CD14-positive monocyte (primary cell): Measurements from ENCODE around the gene PRUNE1. TPM values are rescaled to one million over a fixed set of nuclear protein-coding genes. Genes with fewer than 3 reads are reported as not detected.
A peak's percentile ranks its signal among the peaks of the same experiment; 100 is the strongest.

Experiments used
- DNase-seq, 3 donors: peaks; one replicate each; pipeline ENCODE4 v3.0.0-alpha.2; 2011 to 2022
- H2AFZ ChIP-seq: 2 replicates; pipeline ENCODE4 v1.6.0; 2012; ENCODE audit warnings: mild to moderate bottlenecking, low read depth, low read length, inconsistent platforms; ENCODE audit not compliant: insufficient read depth, poor library complexity, severe bottlenecking
- H3K27ac ChIP-seq, 2 donors: 1 replicate in 1 of 2; 2 replicates in 1 of 2; pipeline ENCODE4 v1.5.1; 2012 to 2013; ENCODE audit warnings: low read length in 2 of 2, control low read depth in 1 of 2, inconsistent platforms in 1 of 2, low read depth in 1 of 2, mild to moderate bottlenecking in 1 of 2
- H3K27me3 ChIP-seq, 2 donors: one replicate each; pipeline versions ENCODE4 v1.6.0 to v1.6.1; 2011 to 2013; ENCODE audit warnings: low read length in 2 of 2; ENCODE audit not compliant: control insufficient read depth in 2 of 2, insufficient read depth in 2 of 2
- H3K36me3 ChIP-seq, 2 donors: replicated peaks in 1 of 2; 1 replicate in 1 of 2; 2 replicates in 1 of 2; pipeline versions ENCODE4 v1.5.1 to v1.6.1; 2012 to 2013; ENCODE audit warnings: low read length in 2 of 2, control low read depth in 1 of 2, inconsistent platforms in 1 of 2, mild to moderate bottlenecking in 1 of 2; ENCODE audit not compliant: insufficient read depth in 2 of 2, control insufficient read depth in 1 of 2
- H3K4me1 ChIP-seq, 2 donors: 1 replicate in 1 of 2; 2 replicates in 1 of 2; pipeline versions ENCODE4 v1.5.1 to v1.6.1; 2012 to 2013; ENCODE audit warnings: low read length in 2 of 2, control low read depth in 1 of 2, inconsistent platforms in 1 of 2, mild to moderate bottlenecking in 1 of 2, moderate library complexity in 1 of 2; ENCODE audit not compliant: insufficient read depth in 2 of 2, control insufficient read depth in 1 of 2
- H3K4me2 ChIP-seq: replicated peaks from 2 replicates; pipeline ENCODE3; 2012; ENCODE audit warnings: low read length, moderate library complexity, mild to moderate bottlenecking; ENCODE audit not compliant: poor library complexity, severe bottlenecking; ENCODE audit errors: extremely low read depth
- H3K4me3 ChIP-seq, 3 experiments: fragments of 200-600 bp in 1 of 3; sonication (generic) in 1 of 3; replicated peaks in 1 of 3; 1 replicate in 2 of 3; 2 replicates in 1 of 3; pipeline ENCODE4 v1.5.1; 2011 to 2013; ENCODE audit warnings: low read length in 3 of 3, mild to moderate bottlenecking in 3 of 3, control low read depth in 2 of 3, low read depth in 2 of 3, inconsistent platforms in 1 of 3, moderate library complexity in 1 of 3
- H3K79me2 ChIP-seq: 2 replicates; pipeline ENCODE4 v1.6.0; 2012; ENCODE audit warnings: mild to moderate bottlenecking, control low read depth, inconsistent platforms, low read length, moderate library complexity; ENCODE audit not compliant: insufficient read depth
- H3K9ac ChIP-seq: 2 replicates; pipeline ENCODE4 v1.6.0; 2017; ENCODE audit warnings: low read length, mild to moderate bottlenecking; ENCODE audit not compliant: insufficient read depth, poor library complexity, severe bottlenecking
- H3K9me3 ChIP-seq, 2 donors: replicated peaks in 1 of 2; 1 replicate in 1 of 2; 2 replicates in 1 of 2; pipeline versions ENCODE4 v1.5.1 to v1.6.1; 2012 to 2013; ENCODE audit warnings: low read length in 2 of 2, control low read depth in 1 of 2; ENCODE audit not compliant: control insufficient read depth in 1 of 2, insufficient read depth in 1 of 2
- H4K20me1 ChIP-seq: 2 replicates; pipeline ENCODE4 v1.6.0; 2012; ENCODE audit warnings: mild to moderate bottlenecking, low read length, control low read depth, moderate library complexity; ENCODE audit not compliant: insufficient read depth
- H3K27ac Mint-ChIP-seq, 7 donors: one replicate each; pipeline ENCODE4 v1.8.0; 2020; ENCODE audit warnings: mild to moderate bottlenecking in 7 of 7, mixed read lengths in 7 of 7, moderate library complexity in 6 of 7, inconsistent platforms in 2 of 7
- H3K27me3 Mint-ChIP-seq, 3 donors: one replicate each; pipeline ENCODE4 v1.8.0; 2021 to 2022; ENCODE audit warnings: low read depth in 3 of 3, mild to moderate bottlenecking in 3 of 3, mixed read lengths in 3 of 3, moderate library complexity in 3 of 3, inconsistent platforms in 1 of 3
- H3K36me3 Mint-ChIP-seq, 2 donors: one replicate each; pipeline ENCODE4 v1.8.0; 2020; ENCODE audit warnings: mixed read lengths in 2 of 2, inconsistent platforms in 1 of 2, mild to moderate bottlenecking in 1 of 2
- H3K4me1 Mint-ChIP-seq: one replicate; pipeline ENCODE4 v1.8.0; 2020; ENCODE audit warnings: mild to moderate bottlenecking, mixed read lengths
- H3K4me3 Mint-ChIP-seq, 2 donors: one replicate each; pipeline ENCODE4 v1.8.0; 2020; ENCODE audit warnings: mild to moderate bottlenecking in 2 of 2, mixed read lengths in 2 of 2, moderate library complexity in 1 of 2
- H3K9me3 Mint-ChIP-seq, 7 donors: one replicate each; pipeline ENCODE4 v1.8.0; 2020 to 2022; ENCODE audit warnings: mixed read lengths in 7 of 7, mild to moderate bottlenecking in 6 of 7, moderate library complexity in 6 of 7, inconsistent platforms in 2 of 7
- WGBS: methylation state at CpG from one replicate; pipeline ENCODE4 v1.1.5; 2013; ENCODE audit warnings: missing lambda C conversion rate; ENCODE audit not compliant: insufficient coverage; 5-methylcytosine and 5-hydroxymethylcytosine counted together
- intact Hi-C, 2 donors: fragments of 100-400 bp; cut with micrococcal nuclease; formaldehyde crosslinking; loops; one replicate each; pipeline versions ENCODE4 v1.15.0 to v1.15.1; 2023
- polyA minus RNA-seq: library from RNA; depleted of rRNA, polyadenylated mRNA; stranded (reverse); fragments of >200 nt; gene quantifications from 2 replicates; pipeline ENCODE4 v1.2.3, GENCODE V29; 2012
- polyA plus RNA-seq, 3 donors: library from polyadenylated mRNA; depleted of rRNA in 1 of 3; unstranded in 2 of 3; stranded (reverse) in 1 of 3; fragments of 300-500 nt in 2 of 3; fragments of >200 nt in 1 of 3; fragmentation: Illumina TruSeq in 2 of 3; gene quantifications; 1 replicate in 2 of 3; 2 replicates in 1 of 3; pipeline ENCODE4 v1.2.3, GENCODE V29; 2012 to 2021
- total RNA-seq, 12 experiments: library from RNA in 1 of 12; stranded (reverse) in 1 of 12; fragments of 120-200 nt in 1 of 12; gene quantifications; one replicate each; pipeline ENCODE4 v1.2.4 and lab custom pipeline; 2013 to 2026; ENCODE audit warnings: mixed read lengths in 6 of 12, inconsistent platforms in 1 of 12
- TF ChIP-seq, protein P1 (sequence below): fragments of 200-600 bp; IDR thresholded peaks from one replicate; pipeline ENCODE4 v1.8.0; 2022; ENCODE audit warnings: antibody characterized with exemption, mild to moderate bottlenecking

The PRUNE1 gene, protein sequence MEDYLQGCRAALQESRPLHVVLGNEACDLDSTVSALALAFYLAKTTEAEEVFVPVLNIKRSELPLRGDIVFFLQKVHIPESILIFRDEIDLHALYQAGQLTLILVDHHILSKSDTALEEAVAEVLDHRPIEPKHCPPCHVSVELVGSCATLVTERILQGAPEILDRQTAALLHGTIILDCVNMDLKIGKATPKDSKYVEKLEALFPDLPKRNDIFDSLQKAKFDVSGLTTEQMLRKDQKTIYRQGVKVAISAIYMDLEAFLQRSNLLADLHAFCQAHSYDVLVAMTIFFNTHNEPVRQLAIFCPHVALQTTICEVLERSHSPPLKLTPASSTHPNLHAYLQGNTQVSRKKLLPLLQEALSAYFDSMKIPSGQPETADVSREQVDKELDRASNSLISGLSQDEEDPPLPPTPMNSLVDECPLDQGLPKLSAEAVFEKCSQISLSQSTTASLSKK
- total RNA-seq (2013) = 11.2 TPM
- 10 to 100 TPM in 2 of 3 donors, 1 to 10 TPM in 1; 8.4 to 22.8 (median 22.6) TPM for polyA plus RNA-seq
- polyA minus RNA-seq = 7.1 and 11.1 TPM in 2 replicates
- 2.1 to 10.9 (median 5.0) reads per million in 11 experiments for total RNA-seq (lab: John Stamatoyannopoulos, UW)

DNA sequence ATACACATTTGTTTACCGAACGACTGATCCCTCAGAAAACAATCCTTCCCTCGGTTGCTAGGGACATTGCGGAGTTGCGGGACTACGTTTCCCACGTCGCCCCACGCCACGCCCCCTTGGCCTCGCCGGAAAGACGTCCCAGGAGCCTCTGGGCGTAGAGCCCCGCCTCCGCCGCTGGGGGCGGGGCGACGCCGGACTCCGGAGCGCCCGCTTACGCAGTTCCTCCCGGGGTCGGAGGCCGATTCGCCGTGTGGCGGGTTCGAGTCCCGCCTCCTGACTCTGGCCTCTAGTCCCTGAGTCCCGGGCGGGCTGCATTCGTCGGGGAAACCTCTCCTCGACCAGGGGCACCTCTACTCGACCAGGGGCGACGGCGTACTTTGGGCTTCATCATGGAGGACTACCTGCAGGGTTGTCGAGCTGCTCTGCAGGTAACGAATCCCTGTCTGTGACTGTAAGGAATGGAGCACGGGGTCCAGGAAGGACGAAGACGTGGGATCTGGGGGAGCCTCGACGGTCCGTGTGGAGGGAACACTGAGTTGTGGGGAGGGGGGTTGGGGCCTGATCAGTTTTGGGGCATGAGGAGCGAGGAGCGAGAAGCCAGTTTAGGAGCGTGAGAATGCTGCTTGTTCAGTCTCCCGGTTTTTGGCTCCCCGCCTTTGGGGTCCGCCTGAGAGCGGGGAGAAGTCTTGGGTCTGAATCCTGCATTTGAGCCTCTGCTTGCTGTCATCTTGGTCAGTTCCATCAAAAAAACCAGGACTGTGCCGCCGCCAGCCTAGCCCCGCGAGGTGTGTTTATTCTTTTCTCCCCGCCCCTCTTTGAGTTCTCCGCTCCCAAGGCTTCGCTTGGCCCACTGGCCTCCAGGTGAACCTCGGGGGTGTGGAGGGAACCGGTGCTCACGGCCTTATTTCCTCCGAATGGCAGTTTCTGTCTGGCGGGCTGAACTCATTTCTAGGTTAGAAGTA lies at the start of gene PRUNE1:
Gene PRUNE1 (plus strand): TSS at position 206 of the 962 bp plus-strand sequence. CDS start 184 bp downstream, at position 390.
- H3K27ac Mint-ChIP-seq = peak within 1 kb of the TSS; percentile 98 to 99 (median 99)
- Histone ChIP-seq H3K9me3 (no peaks in the 10 kb centered on the region), H3K4me3 (peak within 1 kb of the TSS; percentile 73 to 88 (median 78)), H3K79me2 (peaks cover 59% of the 10 kb centered on the region), H2AFZ (peak within 1 kb of the TSS; percentile 93), H3K36me3 (peaks cover 0 to 8% of the 10 kb centered on the region in 2 donors), H3K27me3 (no peaks in the 10 kb centered on the region), H3K4me2 (peak within 1 kb of the TSS; percentile 89), H3K4me1 (peaks cover 51 to 57% of the 10 kb centered on the region in 2 donors), H3K9ac (peak within 1 kb of the TSS; percentile 87), H4K20me1 (no peaks in the 10 kb centered on the region), H3K27ac (peak within 1 kb of the TSS; percentile 89 to 95)
- H3K36me3 Mint-ChIP-seq = peaks cover 4 to 10% of the 10 kb centered on the region in 2 donors
- TF ChIP-seq, protein P1, sequence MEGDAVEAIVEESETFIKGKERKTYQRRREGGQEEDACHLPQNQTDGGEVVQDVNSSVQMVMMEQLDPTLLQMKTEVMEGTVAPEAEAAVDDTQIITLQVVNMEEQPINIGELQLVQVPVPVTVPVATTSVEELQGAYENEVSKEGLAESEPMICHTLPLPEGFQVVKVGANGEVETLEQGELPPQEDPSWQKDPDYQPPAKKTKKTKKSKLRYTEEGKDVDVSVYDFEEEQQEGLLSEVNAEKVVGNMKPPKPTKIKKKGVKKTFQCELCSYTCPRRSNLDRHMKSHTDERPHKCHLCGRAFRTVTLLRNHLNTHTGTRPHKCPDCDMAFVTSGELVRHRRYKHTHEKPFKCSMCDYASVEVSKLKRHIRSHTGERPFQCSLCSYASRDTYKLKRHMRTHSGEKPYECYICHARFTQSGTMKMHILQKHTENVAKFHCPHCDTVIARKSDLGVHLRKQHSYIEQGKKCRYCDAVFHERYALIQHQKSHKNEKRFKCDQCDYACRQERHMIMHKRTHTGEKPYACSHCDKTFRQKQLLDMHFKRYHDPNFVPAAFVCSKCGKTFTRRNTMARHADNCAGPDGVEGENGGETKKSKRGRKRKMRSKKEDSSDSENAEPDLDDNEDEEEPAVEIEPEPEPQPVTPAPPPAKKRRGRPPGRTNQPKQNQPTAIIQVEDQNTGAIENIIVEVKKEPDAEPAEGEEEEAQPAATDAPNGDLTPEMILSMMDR = no peak
- intact Hi-C loops = loop anchor here (5.0 to 10.0 kb wide), 6 partner anchors 36 to 159 kb away; partner anchors contain the start of genes LYSMD1 (in 2 of the 2), SCNM1 (in 2 of the 2), ARNT (in 1 of the 2) and CDC42SE1 (in 1 of the 2)
- DNase-seq = peak; percentile 99 to 100 (median 99)
- under 1% methylated on average over 64 of the region's 69 CpGs for WGBS
- peak within 1 kb of the TSS; percentile 97 to 98 for H3K4me3 Mint-ChIP-seq
- peaks cover 0 to 10% (median 0%) of the 10 kb centered on the region in 3 donors for H3K27me3 Mint-ChIP-seq
- no peaks in the 10 kb centered on the region for H3K9me3 Mint-ChIP-seq
- peaks cover 60% of the 10 kb centered on the region for H3K4me1 Mint-ChIP-seq
